Astrocyte (in vitro differentiated cells and primary cell): ENCODE measurements around the gene VSTM2L. TPM values are rescaled to one million over a fixed set of nuclear protein-coding genes. Genes with fewer than 3 reads are reported as not detected.

Experiments used
- DNase-seq: peaks from one replicate; pipeline ENCODE4 v3.0.0-alpha.2; 2010; ENCODE audit warnings: low read depth
- FAIRE-seq: peaks from 2 replicates; lab custom pipeline; 2011; peaks lifted over from hg19 to GRCh38; lab: Jason Lieb, UNC
- H2AFZ ChIP-seq: 2 replicates; pipeline ENCODE4 v1.6.0; 2012; ENCODE audit warnings: low read depth, low read length, inconsistent platforms
- H3K27ac ChIP-seq: 2 replicates; pipeline ENCODE4 v1.5.1; 2011; ENCODE audit warnings: low read depth, low read length, inconsistent platforms
- H3K27me3 ChIP-seq: 2 replicates; pipeline ENCODE4 v1.6.0; 2011; ENCODE audit warnings: low read length, inconsistent platforms; ENCODE audit not compliant: insufficient read depth
- H3K36me3 ChIP-seq: 2 replicates; pipeline ENCODE4 v1.5.1; 2011; ENCODE audit warnings: low read length, inconsistent platforms; ENCODE audit not compliant: insufficient read depth
- H3K4me1 ChIP-seq: 2 replicates; pipeline ENCODE4 v1.5.1; 2011; ENCODE audit warnings: low read length, inconsistent platforms; ENCODE audit not compliant: insufficient read depth
- H3K4me2 ChIP-seq: 2 replicates; pipeline ENCODE4 v1.6.0; 2012; ENCODE audit warnings: low read length, inconsistent platforms
- H3K4me3 ChIP-seq: 2 replicates; pipeline ENCODE4 v1.5.1; 2011; ENCODE audit warnings: low read depth, mild to moderate bottlenecking, low read length, inconsistent platforms; ENCODE audit not compliant: insufficient read depth
- H3K79me2 ChIP-seq: 2 replicates; pipeline ENCODE4 v1.6.0; 2012; ENCODE audit warnings: mild to moderate bottlenecking, low read length, inconsistent platforms; ENCODE audit not compliant: insufficient read depth
- H3K9ac ChIP-seq: 2 replicates; pipeline ENCODE4 v1.6.0; 2012; ENCODE audit warnings: mild to moderate bottlenecking, low read length, inconsistent platforms
- H3K9me3 ChIP-seq: 2 replicates; pipeline ENCODE4 v1.5.1; 2012; ENCODE audit warnings: low read depth, mild to moderate bottlenecking, low read length, inconsistent platforms; ENCODE audit not compliant: insufficient read depth
- H4K20me1 ChIP-seq: 2 replicates; pipeline ENCODE4 v1.6.0; 2012; ENCODE audit warnings: low read length, inconsistent platforms; ENCODE audit not compliant: insufficient read depth
- H3K27ac Mint-ChIP-seq: one replicate; pipeline ENCODE4 v1.8.0; 2021; ENCODE audit warnings: mild to moderate bottlenecking, mixed read lengths; ENCODE audit not compliant: unreplicated experiment
- H3K27me3 Mint-ChIP-seq: one replicate; pipeline ENCODE4 v1.8.0; 2021; ENCODE audit warnings: low read depth, mixed read lengths; ENCODE audit not compliant: unreplicated experiment
- H3K36me3 Mint-ChIP-seq: one replicate; pipeline ENCODE4 v1.8.0; 2021; ENCODE audit warnings: low read depth, mixed read lengths; ENCODE audit not compliant: unreplicated experiment
- H3K4me1 Mint-ChIP-seq: one replicate; pipeline ENCODE4 v1.8.0; 2021; ENCODE audit warnings: low read depth, mixed read lengths; ENCODE audit not compliant: unreplicated experiment
- H3K4me3 Mint-ChIP-seq: one replicate; pipeline ENCODE4 v1.8.0; 2021; ENCODE audit warnings: mild to moderate bottlenecking, moderate library complexity, mixed read lengths; ENCODE audit not compliant: unreplicated experiment
- H3K9me3 Mint-ChIP-seq: one replicate; pipeline ENCODE4 v1.8.0; 2021; ENCODE audit warnings: mild to moderate bottlenecking, mixed read lengths; ENCODE audit not compliant: unreplicated experiment
- CTCF ChIP-seq: IDR thresholded peaks from 2 replicates; pipeline ENCODE4 v1.5.1; 2011; ENCODE audit warnings: low read depth, mild to moderate bottlenecking, inconsistent platforms, low read length, moderate library complexity; ENCODE audit not compliant: insufficient read depth
- EZH2 ChIP-seq: IDR thresholded peaks from 2 replicates; pipeline ENCODE4 v1.6.1; 2012; ENCODE audit warnings: mild to moderate bottlenecking, low read length, inconsistent platforms; ENCODE audit not compliant: insufficient read depth
- total RNA-seq: library from RNA; stranded (reverse); gene quantifications from 2 replicates; pipeline ENCODE4 v1.2.1, GENCODE V29; 2021

The VSTM2L gene
- total RNA-seq, 1 donor from 2014 or later, result 18.5 TPM

- no peak overlapping the region for H3K4me3 ChIP-seq
- H3K79me2 ChIP-seq, result no peaks in the 10 kb centered on the region
- H3K4me1 Mint-ChIP-seq, result peaks cover 4% of the 10 kb centered on the region
- H3K9me3 Mint-ChIP-seq, result no peaks in the 10 kb centered on the region
- peaks cover 22% of the 10 kb centered on the region for H4K20me1 ChIP-seq
- H3K27ac Mint-ChIP-seq, result no peak overlapping the region
- no peak overlapping the region for H3K4me3 Mint-ChIP-seq
- no peak overlapping the region for H2AFZ ChIP-seq
- TF ChIP-seq CTCF (no peak), EZH2 (no peak)
- no peak overlapping the region for H3K9ac ChIP-seq
- no peak overlapping the region for H3K4me2 ChIP-seq
- no peak overlapping the region for H3K27ac ChIP-seq
- H3K9me3 ChIP-seq, result no peaks in the 10 kb centered on the region
- DNase-seq (no peak), FAIRE-seq (no peak)
- H3K27me3 Mint-ChIP-seq, result peaks cover 8% of the 10 kb centered on the region
- peaks cover 36% of the 10 kb centered on the region for H3K27me3 ChIP-seq
- no peaks in the 10 kb centered on the region for H3K36me3 Mint-ChIP-seq
- no peaks in the 10 kb centered on the region for H3K36me3 ChIP-seq
- peaks cover 2% of the 10 kb centered on the region for H3K4me1 ChIP-seq
These were observed 16.6 kb downstream of the VSTM2L start for GRCh38 chr20:37919389-37920040.

GRCh38 chr20:37920270-37920669 is 17.3 kb downstream of the VSTM2L start:
- TF ChIP-seq EZH2 (no peak), CTCF (no peak)
- Histone ChIP-seq H3K79me2 (no peaks in the 10 kb centered on the region), H3K9ac (no peak overlapping the region), H4K20me1 (peaks cover 22% of the 10 kb centered on the region), H3K4me1 (peaks cover 2% of the 10 kb centered on the region), H3K4me3 (no peak overlapping the region), H3K9me3 (no peaks in the 10 kb centered on the region), H3K36me3 (no peaks in the 10 kb centered on the region), H3K4me2 (no peak overlapping the region), H3K27ac (no peak overlapping the region), H3K27me3 (peaks cover 34% of the 10 kb centered on the region), H2AFZ (no peak overlapping the region)
- DNase-seq (no peak), FAIRE-seq (no peak)
- Mint-ChIP-seq H3K9me3 (no peaks in the 10 kb centered on the region), H3K27me3 (peaks cover 8% of the 10 kb centered on the region), H3K36me3 (no peaks in the 10 kb centered on the region), H3K4me3 (no peak overlapping the region), H3K27ac (no peak overlapping the region), H3K4me1 (peaks cover 4% of the 10 kb centered on the region)

GRCh38 chr20:37920679-37921322 is 17.9 kb downstream of the VSTM2L start:
- TF ChIP-seq CTCF (no peak), EZH2 (no peak)
- H3K27me3 ChIP-seq, result peaks cover 29% of the 10 kb centered on the region

More at GRCh38 chr20:37920679-37921322, 17.9 kb downstream of the VSTM2L start:
- Histone ChIP-seq H3K4me2 (no peak overlapping the region), H3K4me1 (peaks cover 2% of the 10 kb centered on the region), H3K79me2 (no peaks in the 10 kb centered on the region), H3K27ac (no peak overlapping the region), H2AFZ (no peak overlapping the region), H4K20me1 (peaks cover 20% of the 10 kb centered on the region), H3K9me3 (no peaks in the 10 kb centered on the region), H3K36me3 (no peaks in the 10 kb centered on the region), H3K9ac (no peak overlapping the region), H3K4me3 (no peak overlapping the region)
- FAIRE-seq (no peak), DNase-seq (no peak)
- Mint-ChIP-seq H3K4me1 (peaks cover 2% of the 10 kb centered on the region), H3K36me3 (no peaks in the 10 kb centered on the region), H3K4me3 (no peak overlapping the region), H3K27ac (no peak overlapping the region), H3K27me3 (peaks cover 8% of the 10 kb centered on the region), H3K9me3 (no peaks in the 10 kb centered on the region)
